CD14-positive monocyte (primary cell): ENCODE measurements around the gene TMUB1. TPM values are rescaled to one million over a fixed set of nuclear protein-coding genes. Genes with fewer than 3 reads are reported as not detected.
A peak's percentile ranks its signal among the peaks of the same experiment; 100 is the strongest.

Experiments
- DNase-seq, 3 donors: peaks; one replicate each; pipeline ENCODE4 v3.0.0-alpha.2; 2011 to 2022
- H2AFZ ChIP-seq: 2 replicates; pipeline ENCODE4 v1.6.0; 2012; ENCODE audit warnings: mild to moderate bottlenecking, low read depth, low read length, inconsistent platforms; ENCODE audit not compliant: insufficient read depth, poor library complexity, severe bottlenecking
- H3K27ac ChIP-seq, 2 donors: 1 replicate in 1 of 2; 2 replicates in 1 of 2; pipeline ENCODE4 v1.5.1; 2012 to 2013; ENCODE audit warnings: low read length in 2 of 2, control low read depth in 1 of 2, inconsistent platforms in 1 of 2, low read depth in 1 of 2, mild to moderate bottlenecking in 1 of 2
- H3K27me3 ChIP-seq, 2 donors: one replicate each; pipeline versions ENCODE4 v1.6.0 to v1.6.1; 2011 to 2013; ENCODE audit warnings: low read length in 2 of 2; ENCODE audit not compliant: control insufficient read depth in 2 of 2, insufficient read depth in 2 of 2
- H3K36me3 ChIP-seq, 2 donors: replicated peaks in 1 of 2; 1 replicate in 1 of 2; 2 replicates in 1 of 2; pipeline versions ENCODE4 v1.5.1 to v1.6.1; 2012 to 2013; ENCODE audit warnings: low read length in 2 of 2, control low read depth in 1 of 2, inconsistent platforms in 1 of 2, mild to moderate bottlenecking in 1 of 2; ENCODE audit not compliant: insufficient read depth in 2 of 2, control insufficient read depth in 1 of 2
- H3K4me1 ChIP-seq, 2 donors: 1 replicate in 1 of 2; 2 replicates in 1 of 2; pipeline versions ENCODE4 v1.5.1 to v1.6.1; 2012 to 2013; ENCODE audit warnings: low read length in 2 of 2, control low read depth in 1 of 2, inconsistent platforms in 1 of 2, mild to moderate bottlenecking in 1 of 2, moderate library complexity in 1 of 2; ENCODE audit not compliant: insufficient read depth in 2 of 2, control insufficient read depth in 1 of 2
- H3K4me2 ChIP-seq: replicated peaks from 2 replicates; pipeline ENCODE3; 2012; ENCODE audit warnings: low read length, moderate library complexity, mild to moderate bottlenecking; ENCODE audit not compliant: poor library complexity, severe bottlenecking; ENCODE audit errors: extremely low read depth
- H3K4me3 ChIP-seq, 3 experiments: fragments of 200-600 bp in 1 of 3; sonication (generic) in 1 of 3; replicated peaks in 1 of 3; 1 replicate in 2 of 3; 2 replicates in 1 of 3; pipeline ENCODE4 v1.5.1; 2011 to 2013; ENCODE audit warnings: low read length in 3 of 3, mild to moderate bottlenecking in 3 of 3, control low read depth in 2 of 3, low read depth in 2 of 3, inconsistent platforms in 1 of 3, moderate library complexity in 1 of 3
- H3K79me2 ChIP-seq: 2 replicates; pipeline ENCODE4 v1.6.0; 2012; ENCODE audit warnings: mild to moderate bottlenecking, control low read depth, inconsistent platforms, low read length, moderate library complexity; ENCODE audit not compliant: insufficient read depth
- H3K9ac ChIP-seq: 2 replicates; pipeline ENCODE4 v1.6.0; 2017; ENCODE audit warnings: low read length, mild to moderate bottlenecking; ENCODE audit not compliant: insufficient read depth, poor library complexity, severe bottlenecking
- H3K9me3 ChIP-seq, 2 donors: replicated peaks in 1 of 2; 1 replicate in 1 of 2; 2 replicates in 1 of 2; pipeline versions ENCODE4 v1.5.1 to v1.6.1; 2012 to 2013; ENCODE audit warnings: low read length in 2 of 2, control low read depth in 1 of 2; ENCODE audit not compliant: control insufficient read depth in 1 of 2, insufficient read depth in 1 of 2
- H4K20me1 ChIP-seq: 2 replicates; pipeline ENCODE4 v1.6.0; 2012; ENCODE audit warnings: mild to moderate bottlenecking, low read length, control low read depth, moderate library complexity; ENCODE audit not compliant: insufficient read depth
- H3K27ac Mint-ChIP-seq, 7 donors: one replicate each; pipeline ENCODE4 v1.8.0; 2020; ENCODE audit warnings: mild to moderate bottlenecking in 7 of 7, mixed read lengths in 7 of 7, moderate library complexity in 6 of 7, inconsistent platforms in 2 of 7
- H3K27me3 Mint-ChIP-seq, 3 donors: one replicate each; pipeline ENCODE4 v1.8.0; 2021 to 2022; ENCODE audit warnings: low read depth in 3 of 3, mild to moderate bottlenecking in 3 of 3, mixed read lengths in 3 of 3, moderate library complexity in 3 of 3, inconsistent platforms in 1 of 3
- H3K36me3 Mint-ChIP-seq, 2 donors: one replicate each; pipeline ENCODE4 v1.8.0; 2020; ENCODE audit warnings: mixed read lengths in 2 of 2, inconsistent platforms in 1 of 2, mild to moderate bottlenecking in 1 of 2
- H3K4me1 Mint-ChIP-seq: one replicate; pipeline ENCODE4 v1.8.0; 2020; ENCODE audit warnings: mild to moderate bottlenecking, mixed read lengths
- H3K4me3 Mint-ChIP-seq, 2 donors: one replicate each; pipeline ENCODE4 v1.8.0; 2020; ENCODE audit warnings: mild to moderate bottlenecking in 2 of 2, mixed read lengths in 2 of 2, moderate library complexity in 1 of 2
- H3K9me3 Mint-ChIP-seq, 7 donors: one replicate each; pipeline ENCODE4 v1.8.0; 2020 to 2022; ENCODE audit warnings: mixed read lengths in 7 of 7, mild to moderate bottlenecking in 6 of 7, moderate library complexity in 6 of 7, inconsistent platforms in 2 of 7
- WGBS: methylation state at CpG from one replicate; pipeline ENCODE4 v1.1.5; 2013; ENCODE audit warnings: missing lambda C conversion rate; ENCODE audit not compliant: insufficient coverage; 5-methylcytosine and 5-hydroxymethylcytosine counted together
- intact Hi-C, 2 donors: fragments of 100-400 bp; cut with micrococcal nuclease; formaldehyde crosslinking; loops; one replicate each; pipeline versions ENCODE4 v1.15.0 to v1.15.1; 2023
- polyA plus RNA-seq, 3 donors: library from polyadenylated mRNA; depleted of rRNA in 1 of 3; unstranded in 2 of 3; stranded (reverse) in 1 of 3; fragments of 300-500 nt in 2 of 3; fragments of >200 nt in 1 of 3; fragmentation: Illumina TruSeq in 2 of 3; gene quantifications; 1 replicate in 2 of 3; 2 replicates in 1 of 3; pipeline ENCODE4 v1.2.3, GENCODE V29; 2012 to 2021
- TF ChIP-seq, protein P1 (sequence below): fragments of 200-600 bp; IDR thresholded peaks from one replicate; pipeline ENCODE4 v1.8.0; 2022; ENCODE audit warnings: antibody characterized with exemption, mild to moderate bottlenecking

TMUB1 gene
- polyA plus RNA-seq, 3 donors = 17.4 to 28.2 (median 19.8) TPM

DNA sequence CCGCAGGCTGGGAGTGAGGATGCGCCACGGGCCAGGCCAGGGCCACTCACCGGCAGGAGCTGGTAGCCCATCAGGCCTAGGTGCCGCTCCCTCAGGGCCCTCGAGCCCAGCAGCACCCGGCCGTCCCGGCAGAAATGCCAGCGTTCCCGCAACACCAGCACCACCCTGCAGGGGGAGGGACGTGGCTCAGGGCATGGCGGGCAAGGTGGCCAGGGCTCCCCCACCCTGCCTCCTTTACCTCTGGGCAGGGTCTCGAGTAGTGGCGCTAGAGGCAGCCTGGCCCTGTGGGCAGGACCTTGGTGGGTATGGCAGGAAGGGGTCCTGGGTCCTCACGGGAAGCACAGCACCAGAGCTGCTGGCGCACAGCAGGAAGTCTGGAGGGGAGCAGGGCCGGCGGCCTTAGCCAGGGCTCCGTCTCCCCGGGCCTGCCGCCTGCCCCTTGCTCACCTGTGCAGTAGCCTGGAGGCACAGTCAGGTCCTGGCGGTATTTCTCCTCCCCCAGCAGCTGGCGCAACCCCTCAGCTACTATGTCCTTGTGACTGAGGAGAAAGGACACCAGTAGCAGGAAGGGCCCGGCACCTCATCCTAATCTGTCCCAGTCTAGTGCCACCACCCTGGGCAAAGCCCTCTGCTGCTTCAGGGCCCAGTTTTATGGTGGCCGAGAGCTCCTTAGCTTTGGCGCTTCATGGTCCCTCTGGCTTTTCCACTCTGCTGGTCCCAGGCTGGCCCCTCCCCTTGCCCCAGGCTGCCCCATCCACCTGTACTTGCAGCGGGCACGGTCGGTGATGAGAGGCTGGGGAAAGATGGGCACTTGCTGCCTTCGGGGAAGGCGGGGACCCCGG is 6.2 kb downstream of the TMUB1 start:
- Histone ChIP-seq H3K4me3 (no peak overlapping the region), H3K4me2 (no peak overlapping the region), H3K9me3 (no peaks in the 10 kb centered on the region), H3K27me3 (no peaks in the 10 kb centered on the region), H3K79me2 (peaks cover 26% of the 10 kb centered on the region), H4K20me1 (peaks cover 53% of the 10 kb centered on the region), H3K4me1 (peaks cover 20 to 28% of the 10 kb centered on the region in 2 donors), H3K27ac (no peak overlapping the region), H2AFZ (no peak overlapping the region), H3K36me3 (peaks cover 41 to 54% of the 10 kb centered on the region in 2 donors), H3K9ac (no peak overlapping the region)
- TF ChIP-seq, protein P1, sequence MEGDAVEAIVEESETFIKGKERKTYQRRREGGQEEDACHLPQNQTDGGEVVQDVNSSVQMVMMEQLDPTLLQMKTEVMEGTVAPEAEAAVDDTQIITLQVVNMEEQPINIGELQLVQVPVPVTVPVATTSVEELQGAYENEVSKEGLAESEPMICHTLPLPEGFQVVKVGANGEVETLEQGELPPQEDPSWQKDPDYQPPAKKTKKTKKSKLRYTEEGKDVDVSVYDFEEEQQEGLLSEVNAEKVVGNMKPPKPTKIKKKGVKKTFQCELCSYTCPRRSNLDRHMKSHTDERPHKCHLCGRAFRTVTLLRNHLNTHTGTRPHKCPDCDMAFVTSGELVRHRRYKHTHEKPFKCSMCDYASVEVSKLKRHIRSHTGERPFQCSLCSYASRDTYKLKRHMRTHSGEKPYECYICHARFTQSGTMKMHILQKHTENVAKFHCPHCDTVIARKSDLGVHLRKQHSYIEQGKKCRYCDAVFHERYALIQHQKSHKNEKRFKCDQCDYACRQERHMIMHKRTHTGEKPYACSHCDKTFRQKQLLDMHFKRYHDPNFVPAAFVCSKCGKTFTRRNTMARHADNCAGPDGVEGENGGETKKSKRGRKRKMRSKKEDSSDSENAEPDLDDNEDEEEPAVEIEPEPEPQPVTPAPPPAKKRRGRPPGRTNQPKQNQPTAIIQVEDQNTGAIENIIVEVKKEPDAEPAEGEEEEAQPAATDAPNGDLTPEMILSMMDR = peak; percentile 53
- Mint-ChIP-seq H3K4me3 (no peak overlapping the region), H3K36me3 (peaks cover 33 to 48% of the 10 kb centered on the region in 2 donors), H3K9me3 (peaks cover 0 to 3% (median 0%) of the 10 kb centered on the region in 7 donors), H3K4me1 (peaks cover 15% of the 10 kb centered on the region), H3K27ac (no peak overlapping the region), H3K27me3 (peaks cover 0 to 1% (median 0%) of the 10 kb centered on the region in 3 donors)
- 86% methylated on average over 19 of the region's 33 CpGs for WGBS
- intact Hi-C loops = loop anchor here in 1 of 2 donors (5.0 kb wide), 1 partner anchor 35 kb away; no protein-coding TSS in a partner anchor
- no peak for DNase-seq

DNA sequence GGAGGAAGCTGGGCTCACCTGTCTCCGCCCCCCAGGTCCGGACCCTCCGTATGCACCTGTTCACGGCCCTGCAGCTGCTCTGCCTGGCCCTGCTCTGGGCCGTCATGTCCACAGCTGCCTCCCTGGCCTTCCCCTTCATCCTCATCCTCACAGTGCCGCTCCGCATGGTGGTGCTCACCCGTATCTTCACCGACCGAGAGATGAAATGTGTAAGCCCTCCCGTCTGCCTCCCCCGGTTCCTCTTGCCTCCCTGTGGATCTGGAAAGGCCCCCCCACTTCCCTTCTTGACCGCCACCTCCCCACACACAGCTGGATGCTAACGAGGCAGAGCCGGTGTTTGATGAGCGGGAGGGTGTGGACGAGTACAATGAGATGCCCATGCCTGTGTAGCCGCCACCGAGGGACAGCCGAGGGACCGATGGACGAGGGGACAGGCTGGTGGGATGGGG is 7.3 kb downstream of the TMUB1 start:
- 92% methylated on average over 12 of the region's 22 CpGs for WGBS
- peaks cover 0 to 3% (median 0%) of the 10 kb centered on the region in 7 donors for H3K9me3 Mint-ChIP-seq
- H3K27ac Mint-ChIP-seq = peak overlapping the region in 1 of 7 donors; percentile 57
- no peak overlapping the region for H3K4me2 ChIP-seq
- no peaks in the 10 kb centered on the region for H3K9me3 ChIP-seq
- peaks cover 52 to 65% of the 10 kb centered on the region in 2 donors for H3K36me3 ChIP-seq
- H2AFZ ChIP-seq = no peak overlapping the region
- no peak for DNase-seq
- H3K9ac ChIP-seq = no peak overlapping the region
- peaks cover 42 to 59% of the 10 kb centered on the region in 2 donors for H3K36me3 Mint-ChIP-seq
- H3K4me3 Mint-ChIP-seq = no peak overlapping the region
- H3K27ac ChIP-seq = no peak overlapping the region
- intact Hi-C loops = loop anchor here in 1 of 2 donors (5.0 kb wide), 1 partner anchor 36 kb away; no protein-coding TSS in a partner anchor
- peaks cover 19% of the 10 kb centered on the region for H3K79me2 ChIP-seq
- H3K27me3 Mint-ChIP-seq = peaks cover 0 to 1% (median 0%) of the 10 kb centered on the region in 3 donors
- peaks cover 13 to 17% of the 10 kb centered on the region in 2 donors for H3K4me1 ChIP-seq
- no peaks in the 10 kb centered on the region for H3K27me3 ChIP-seq
- peaks cover 53% of the 10 kb centered on the region for H4K20me1 ChIP-seq
- H3K4me3 ChIP-seq = no peak overlapping the region
- H3K4me1 Mint-ChIP-seq = peaks cover 13% of the 10 kb centered on the region
- TF ChIP-seq, protein P1 = no peak
